ENCODE data around the gene PRRT1B. TPM values are rescaled to one million over a fixed set of nuclear protein-coding genes. Genes with fewer than 3 reads are reported as not detected.
A peak's percentile ranks its signal among the peaks of the same experiment; 100 is the strongest.

PRRT1B gene
- polyA plus RNA-seq, 1 donor: not detected

DNA sequence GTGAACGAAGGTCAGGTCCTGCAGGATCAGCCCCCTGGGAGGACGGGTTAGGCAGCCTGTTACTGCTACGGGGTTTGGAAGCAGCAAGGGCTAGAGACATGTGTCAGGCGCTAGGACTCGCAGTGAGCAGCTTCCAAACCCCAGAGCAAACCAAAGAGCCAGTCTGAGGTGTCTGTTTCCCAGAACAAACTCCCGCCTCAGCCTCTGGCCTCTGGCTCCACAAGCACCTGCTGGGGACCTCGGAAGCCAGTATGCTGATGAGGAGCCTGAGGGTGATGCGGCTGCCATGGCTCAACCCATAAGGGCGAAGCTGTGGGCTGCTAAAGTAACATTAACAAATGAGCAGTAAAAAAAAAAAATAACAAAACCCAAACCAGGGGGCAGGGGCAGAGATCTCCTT, 35.0 kb downstream of the PRRT1B start:
- DNase-seq: no peak

- no peak for DNase-seq
These were observed 36.7 kb downstream of the PRRT1B start for GRCh38 chr9:131582056-131582455.

DNA sequence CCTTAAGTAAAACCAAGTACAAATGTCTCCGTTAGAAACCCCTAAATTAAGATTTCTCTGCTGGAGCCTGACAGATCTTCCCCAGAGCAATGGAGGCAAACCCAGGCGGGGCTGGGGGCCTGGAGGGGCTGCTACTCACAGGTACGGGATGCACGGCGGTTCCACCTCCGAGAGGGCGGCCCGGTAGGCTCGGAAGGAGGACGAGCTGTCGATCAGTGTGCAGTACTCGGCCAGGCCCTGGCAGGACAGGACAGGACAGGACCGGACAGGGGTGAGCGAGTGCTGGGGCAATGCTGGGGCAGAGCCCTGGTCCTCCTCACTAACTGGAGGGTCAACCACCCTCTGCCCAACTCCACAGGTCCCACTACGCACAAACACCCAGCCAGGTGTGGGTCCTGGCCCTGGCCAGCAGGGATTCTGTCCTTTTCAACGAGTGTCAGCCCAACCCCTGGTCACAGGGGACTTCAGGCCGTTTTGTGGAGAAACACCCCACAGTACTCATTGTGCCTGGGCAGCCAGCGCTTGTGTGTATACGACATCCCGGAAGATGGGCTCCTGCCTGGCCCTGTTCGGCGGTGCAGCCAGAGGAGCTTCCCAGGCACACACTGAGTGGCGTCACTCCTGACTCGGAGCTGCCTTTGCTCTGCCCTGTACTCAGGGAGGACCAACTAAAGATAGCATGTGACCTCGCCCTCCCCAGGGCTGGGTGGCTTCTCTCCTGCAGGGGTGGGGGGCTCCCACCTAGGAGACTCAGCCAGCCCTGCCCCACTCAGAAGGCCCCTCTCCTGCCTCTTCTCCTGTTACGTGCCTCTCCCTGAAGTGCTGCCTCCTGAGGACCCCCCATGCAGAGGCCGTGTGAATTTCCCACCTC, 37.4 kb downstream of the PRRT1B start:
- DNase-seq: no peak

- no peak for DNase-seq
These were observed 38.0 kb downstream of the PRRT1B start for GRCh38 chr9:131583337-131583645.

- DNase-seq: no peak
These were observed 38.7 kb downstream of the PRRT1B start for GRCh38 chr9:131583836-131584555.

GRCh38 chr9:131584858-131585257, 39.5 kb downstream of the PRRT1B start:
- DNase-seq: no peak

- no peak for DNase-seq
These were observed 40.1 kb downstream of the PRRT1B start for GRCh38 chr9:131585375-131585774.

- no peak for DNase-seq
These were observed 42.0 kb downstream of the PRRT1B start for GRCh38 chr9:131587331-131587730.

GRCh38 chr9:131587906-131588305, 42.6 kb downstream of the PRRT1B start:
- DNase-seq: no peak

DNA sequence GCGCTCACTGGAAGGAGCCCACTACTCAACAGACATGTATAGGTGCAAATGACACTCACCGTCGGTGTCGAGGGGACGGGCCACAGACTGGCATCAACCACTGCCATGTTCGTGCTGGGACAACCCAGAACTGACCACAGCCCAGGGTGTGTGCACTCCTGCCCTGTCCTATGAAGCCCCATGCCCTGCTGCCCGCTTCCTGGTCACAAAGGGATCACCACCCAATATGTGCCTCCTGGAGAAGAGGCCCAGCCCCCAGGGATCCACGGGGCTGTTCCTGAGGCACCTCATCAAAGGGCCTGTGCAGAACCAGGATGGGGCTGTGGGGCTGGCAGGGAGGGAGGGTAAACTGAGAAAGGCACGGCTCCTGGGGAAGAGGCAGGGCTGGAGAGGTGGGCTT, 43.1 kb downstream of the PRRT1B start:
- no peak for DNase-seq

- DNase-seq: no peak
These were observed 43.9 kb downstream of the PRRT1B start for GRCh38 chr9:131589124-131589711.

- no peak for DNase-seq
These were observed 44.7 kb downstream of the PRRT1B start for GRCh38 chr9:131589993-131590392.

- DNase-seq: no peak
These were observed 45.1 kb downstream of the PRRT1B start for GRCh38 chr9:131590449-131590848.

GRCh38 chr9:131590907-131591844, 45.9 kb downstream of the PRRT1B start:
- peak; percentile 72 for DNase-seq

DNA sequence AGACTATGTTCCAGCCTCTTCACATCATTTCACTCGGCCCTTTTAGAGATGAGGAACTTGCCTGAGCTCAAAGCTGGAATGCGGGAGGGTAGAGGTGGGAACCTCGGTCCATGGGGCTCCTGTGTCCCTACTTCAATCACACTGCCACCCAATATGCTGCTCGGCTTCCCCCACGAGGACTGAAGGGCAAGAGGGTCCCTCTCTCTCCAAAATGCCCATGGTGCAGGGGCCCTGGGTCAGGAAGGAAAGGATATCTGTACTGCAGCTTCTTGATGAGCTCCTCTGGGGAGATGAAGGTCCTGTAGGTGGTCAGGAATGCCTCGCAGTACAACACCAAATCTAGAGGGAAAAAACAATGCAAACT, 46.5 kb downstream of the PRRT1B start:
- no peak for DNase-seq

- DNase-seq: no peak
These were observed 47.9 kb downstream of the PRRT1B start for GRCh38 chr9:131593091-131593820.

- no peak for DNase-seq
These were observed 48.8 kb downstream of the PRRT1B start for GRCh38 chr9:131593936-131594665.

GRCh38 chr9:131594906-131595665, 49.8 kb downstream of the PRRT1B start:
- no peak for DNase-seq

DNA sequence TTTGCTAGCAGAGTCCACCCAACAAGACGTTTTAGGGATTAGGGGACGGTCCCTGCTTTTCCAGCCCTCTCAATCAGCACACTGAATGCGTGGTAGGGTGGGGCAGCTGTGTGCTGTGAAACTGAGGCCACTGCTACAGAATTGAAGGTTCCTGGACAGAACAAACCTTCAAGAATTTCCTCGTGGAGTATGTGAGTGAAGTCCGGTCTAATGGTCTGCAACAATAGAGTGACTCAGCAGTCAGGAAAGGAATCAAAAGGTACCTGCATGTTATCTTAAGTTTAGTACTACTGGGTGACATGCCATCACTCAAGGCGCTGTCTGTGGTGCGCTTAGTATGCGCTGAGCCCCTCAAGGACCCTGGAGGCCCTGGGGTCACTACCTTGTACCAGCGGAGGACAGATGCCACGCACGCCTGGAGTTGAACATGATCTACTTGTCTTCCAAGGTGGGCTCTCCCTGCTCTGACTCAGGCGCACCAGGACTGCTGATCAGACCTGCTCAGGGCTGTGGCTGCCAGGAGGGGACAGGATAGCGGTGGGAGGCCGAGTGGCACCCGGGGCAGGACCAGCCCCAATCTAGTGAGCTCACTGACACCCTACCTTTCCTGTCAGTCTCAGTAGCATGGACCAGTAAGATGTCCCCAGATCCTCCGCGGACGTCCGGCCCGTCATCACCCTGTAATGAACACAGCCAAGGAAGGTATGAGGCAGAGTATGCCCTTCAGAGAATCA, 50.5 kb downstream of the PRRT1B start:
- no peak for DNase-seq

DNA sequence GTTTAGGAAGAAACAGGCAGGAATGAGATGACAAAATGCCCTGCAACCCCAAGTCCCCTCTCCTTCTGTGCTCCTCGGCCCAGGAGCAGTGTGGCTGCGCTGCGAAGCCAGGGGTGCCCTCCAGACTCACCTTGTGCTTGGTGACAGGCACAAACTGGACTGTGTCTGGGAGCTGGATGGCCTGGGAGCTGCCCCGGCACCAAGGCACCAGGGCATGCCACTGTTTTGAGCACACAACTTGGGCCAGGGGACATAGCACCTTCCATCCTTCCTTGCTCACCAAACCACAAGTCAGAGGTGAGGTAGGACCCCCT, 51.1 kb downstream of the PRRT1B start:
- no peak for DNase-seq
